Tibial nerve (tissue), 4 donors: Measurements from ENCODE around the gene HAO1. TPM values are rescaled to one million over a fixed set of nuclear protein-coding genes. Genes with fewer than 3 reads are reported as not detected.

Experiments
- DNase-seq, 2 donors: peaks; one replicate each; pipeline ENCODE4 v3.0.0-alpha.2; 2019; ENCODE audit warnings: low spot score in 2 of 2
- H3K27ac ChIP-seq, 4 donors: fragments of 200-600 bp; sonication (generic) in 3 of 4; one replicate each; pipeline ENCODE4 v1.5.1; 2017 to 2019; ENCODE audit warnings: mild to moderate bottlenecking in 1 of 4
- H3K27me3 ChIP-seq, 2 donors: fragments of 200-600 bp; sonication (generic) in 1 of 2; one replicate each; pipeline versions ENCODE4 v1.5.1 to v1.6.0; 2017 to 2019
- H3K36me3 ChIP-seq, 3 donors: fragments of 200-600 bp; sonication (generic); one replicate each; pipeline ENCODE4 v1.5.1; 2018 to 2019
- H3K4me1 ChIP-seq, 4 donors: fragments of 200-600 bp; sonication (generic) in 3 of 4; one replicate each; pipeline ENCODE4 v1.5.1; 2017 to 2019
- H3K4me3 ChIP-seq, 4 donors: fragments of 200-600 bp; sonication (generic) in 3 of 4; one replicate each; pipeline ENCODE4 v1.5.1; 2017 to 2019; ENCODE audit warnings: mild to moderate bottlenecking in 1 of 4, moderate library complexity in 1 of 4
- H3K9me3 ChIP-seq, 4 donors: fragments of 200-600 bp; sonication (generic) in 3 of 4; one replicate each; pipeline ENCODE4 v1.5.1; 2017 to 2019
- CTCF ChIP-seq, 5 experiments: fragments of 200-600 bp in 3 of 5; fragments of 450-650 bp in 2 of 5; sonication (generic) in 3 of 5; IDR thresholded peaks; one replicate each; pipeline ENCODE4 v1.5.1; 2016 to 2019; ENCODE audit warnings: antibody characterized with exemption in 5 of 5, mild to moderate bottlenecking in 3 of 5, moderate library complexity in 2 of 5
- EP300 ChIP-seq, 2 donors: sonication (generic); formaldehyde crosslinking; IDR thresholded peaks; one replicate each; pipeline ENCODE4 v1.6.1; 2017; ENCODE audit warnings: antibody characterized with exemption in 2 of 2, mild to moderate bottlenecking in 1 of 2
- POLR2A ChIP-seq, 2 donors: fragments of 450-650 bp; IDR thresholded peaks; one replicate each; pipeline ENCODE4 v1.6.1; 2017; ENCODE audit warnings: antibody characterized with exemption in 2 of 2, mild to moderate bottlenecking in 2 of 2, moderate library complexity in 2 of 2
- WGBS, 2 donors: methylation state at CpG; one replicate each; pipeline ENCODE4 v1.1.5; 2018; 5-methylcytosine and 5-hydroxymethylcytosine counted together
- total RNA-seq, 4 donors: library from RNA; depleted of rRNA; stranded (reverse); fragments of >200 nt; gene quantifications; one replicate each; pipeline ENCODE4 v1.1.0, GENCODE V29; 2016

The HAO1 gene
- total RNA-seq, 4 donors from 2014 or later: not detected

GRCh38 chr20:7897781-7898364, 42.4 kb downstream of the HAO1 start:
- H3K4me1 ChIP-seq: no peaks in the 10 kb centered on the region
- H3K9me3 ChIP-seq: no peaks in the 10 kb centered on the region
- no peak overlapping the region for H3K4me3 ChIP-seq
- WGBS, 2 donors: 70 to 80% methylated on average over 2 of the region's 2 CpGs
- H3K27ac ChIP-seq: no peak overlapping the region
- DNase-seq: no peak
- no peaks in the 10 kb centered on the region for H3K36me3 ChIP-seq
- TF ChIP-seq POLR2A (IDR thresholded peaks at IDR 0.05) (no peak), CTCF (IDR thresholded peaks at IDR 0.05) (no peak), EP300 (IDR thresholded peaks at IDR 0.05) (no peak)
- H3K27me3 ChIP-seq: no peaks in the 10 kb centered on the region

GRCh38 chr20:7893014-7893730, 47.1 kb downstream of the HAO1 start:
- DNase-seq: no peak
- Histone ChIP-seq H3K4me3 (no peak overlapping the region), H3K4me1 (no peaks in the 10 kb centered on the region), H3K27ac (no peak overlapping the region), H3K9me3 (peaks cover 0 to 8% (median 0%) of the 10 kb centered on the region in 4 donors), H3K36me3 (no peaks in the 10 kb centered on the region), H3K27me3 (no peaks in the 10 kb centered on the region)
- TF ChIP-seq CTCF (IDR thresholded peaks at IDR 0.05) (no peak), EP300 (IDR thresholded peaks at IDR 0.05) (no peak), POLR2A (IDR thresholded peaks at IDR 0.05) (no peak)
- WGBS, 2 donors: 92 to 93% methylated on average over 7 of the region's 7 CpGs

- H3K36me3 ChIP-seq: no peaks in the 10 kb centered on the region
- H3K27ac ChIP-seq: no peak overlapping the region
- H3K4me3 ChIP-seq: no peak overlapping the region
- H3K4me1 ChIP-seq: no peaks in the 10 kb centered on the region
- DNase-seq: no peak
- H3K9me3 ChIP-seq: peaks cover 0 to 8% (median 0%) of the 10 kb centered on the region in 4 donors
- WGBS, 2 donors: 83 to 91% methylated on average over 5 of the region's 5 CpGs
- no peaks in the 10 kb centered on the region for H3K27me3 ChIP-seq
- TF ChIP-seq EP300 (IDR thresholded peaks at IDR 0.05) (no peak), CTCF (IDR thresholded peaks at IDR 0.05) (no peak), POLR2A (IDR thresholded peaks at IDR 0.05) (no peak)
Measured at GRCh38 chr20:7891705-7892104, 48.6 kb downstream of the HAO1 start.

GRCh38 chr20:7889736-7890135, 50.5 kb downstream of the HAO1 start:
- TF ChIP-seq CTCF (IDR thresholded peaks at IDR 0.05) (no peak), POLR2A (IDR thresholded peaks at IDR 0.05) (no peak), EP300 (IDR thresholded peaks at IDR 0.05) (no peak)

GRCh38 chr20:7883741-7884140, 56.5 kb downstream of the HAO1 start:
- Histone ChIP-seq H3K9me3 (peaks cover 0 to 5% (median 0%) of the 10 kb centered on the region in 4 donors), H3K4me1 (peaks cover 0 to 8% (median 0%) of the 10 kb centered on the region in 4 donors), H3K27ac (no peak overlapping the region), H3K4me3 (no peak overlapping the region), H3K36me3 (no peaks in the 10 kb centered on the region), H3K27me3 (no peaks in the 10 kb centered on the region)
- DNase-seq: no peak
- 68 to 83% methylated on average over 1 of the region's 1 CpG for WGBS, 2 donors
- TF ChIP-seq CTCF (IDR thresholded peaks at IDR 0.05) (no peak), POLR2A (IDR thresholded peaks at IDR 0.05) (no peak), EP300 (IDR thresholded peaks at IDR 0.05) (no peak)

More at GRCh38 chr20:7889736-7890135, 50.5 kb downstream of the HAO1 start:
- Histone ChIP-seq H3K36me3 (no peaks in the 10 kb centered on the region), H3K4me3 (no peak overlapping the region), H3K27ac (no peak overlapping the region), H3K9me3 (peaks cover 0 to 8% (median 0%) of the 10 kb centered on the region in 4 donors), H3K4me1 (no peaks in the 10 kb centered on the region), H3K27me3 (no peaks in the 10 kb centered on the region)
- DNase-seq: no peak
- 93 to 94% methylated on average over 3 of the region's 3 CpGs for WGBS, 2 donors
